HG02763 (cell line): ENCODE measurements around the gene PDE4B.
"Not testable (repeated sequence)": the region's sequence is repeated elsewhere in the genome, so short reads cannot be mapped to it uniquely, and the experiment has no call there.

Source experiments
- ATAC-seq: cut with Tn5 transposase; IDR thresholded peaks from one replicate; pipeline ENCODE4 v1.9.1; 2021; ENCODE audit warnings: mild to moderate bottlenecking, moderate library complexity; ENCODE audit not compliant: unreplicated experiment

Gene PDE4B

GRCh38 chr1:66300280-66300971 lies 507.7 kb downstream of the PDE4B start:
- no peak for ATAC-seq

- ATAC-seq: peak; percentile 79
Measured at GRCh38 chr1:66300972-66301451, 508.3 kb downstream of the PDE4B start.

DNA sequence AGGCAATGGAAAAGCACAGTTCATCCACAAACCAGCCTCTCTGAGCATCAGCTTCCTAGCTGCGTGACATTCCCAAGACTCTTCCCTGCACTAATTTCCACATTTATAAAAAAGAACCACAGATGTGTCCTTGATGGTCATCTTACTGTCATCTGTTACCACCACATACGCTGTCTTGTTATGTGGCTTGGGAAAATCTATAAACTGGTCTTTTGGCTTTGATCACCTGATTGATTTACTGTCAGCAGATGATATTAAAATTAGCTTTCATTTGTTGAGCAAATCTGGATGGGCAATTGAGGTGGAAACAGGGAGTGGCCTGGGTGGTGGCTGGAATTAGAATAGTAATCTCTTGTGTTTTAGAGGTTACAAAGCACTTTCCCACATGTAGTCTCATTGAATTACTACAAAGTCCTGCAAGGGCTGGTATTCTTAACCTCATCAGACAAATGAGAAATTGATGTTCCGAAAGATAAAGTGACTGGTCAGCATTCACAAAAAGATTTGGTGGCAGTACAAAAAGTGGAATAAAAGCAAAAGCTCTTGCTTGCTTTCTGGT lies 509.6 kb downstream of the PDE4B start:
- ATAC-seq: no peak

DNA sequence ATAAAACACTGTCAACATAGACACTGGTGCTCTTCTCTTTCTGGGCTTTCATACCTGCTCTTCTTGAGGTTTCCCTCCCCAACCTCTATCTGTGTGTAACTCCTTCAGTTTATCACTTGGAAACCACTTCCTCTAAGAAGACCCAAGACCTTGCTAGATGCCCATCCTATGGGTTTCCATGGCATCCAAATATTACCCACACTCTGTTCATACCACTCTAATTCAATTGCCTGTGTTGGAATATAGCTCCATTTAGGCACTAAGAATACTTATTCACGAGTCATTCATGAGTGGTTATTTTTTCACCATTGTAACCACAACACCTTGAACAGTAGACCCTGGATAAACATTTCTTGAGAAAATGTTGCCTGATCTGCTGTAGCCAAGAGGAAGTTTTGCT lies 510.1 kb downstream of the PDE4B start:
- no peak for ATAC-seq

DNA sequence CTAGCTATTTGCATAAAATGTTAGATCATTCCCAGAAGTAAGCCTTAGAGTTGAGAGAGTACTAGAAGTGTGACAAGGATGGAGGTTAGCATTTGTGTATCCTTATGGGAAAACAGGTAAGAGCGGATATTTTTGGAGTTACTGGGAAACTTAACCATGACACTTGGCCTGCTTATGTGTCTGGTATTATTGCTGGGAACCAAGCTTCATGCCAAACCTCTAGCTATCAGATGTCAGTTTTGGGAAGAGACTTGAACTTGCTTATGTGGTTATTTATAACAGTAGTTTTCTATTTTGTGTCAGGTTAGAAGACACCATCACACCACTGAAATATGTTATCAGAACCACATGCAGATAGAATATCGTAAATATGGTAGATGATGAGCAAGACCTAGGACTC lies 511.0 kb downstream of the PDE4B start:
- no peak for ATAC-seq

DNA sequence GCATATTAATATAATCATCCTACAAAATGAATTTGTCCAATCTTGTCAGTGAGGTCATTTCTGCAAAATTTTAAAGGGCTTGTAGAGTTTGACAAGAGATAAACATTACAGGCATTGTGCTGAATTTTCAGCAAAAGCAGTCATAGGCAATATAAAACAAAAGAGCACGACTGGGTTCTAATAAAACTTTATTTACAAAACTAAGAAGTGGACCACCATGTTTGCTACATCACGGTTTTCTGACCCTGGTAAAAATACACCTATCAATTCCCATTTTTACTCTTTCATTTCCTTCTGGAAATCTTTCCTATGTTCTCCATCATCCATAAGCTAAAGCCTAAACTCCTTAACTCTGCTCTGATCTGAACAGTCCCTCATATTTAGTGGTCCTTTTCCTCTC lies 511.4 kb downstream of the PDE4B start:
- no peak for ATAC-seq

DNA sequence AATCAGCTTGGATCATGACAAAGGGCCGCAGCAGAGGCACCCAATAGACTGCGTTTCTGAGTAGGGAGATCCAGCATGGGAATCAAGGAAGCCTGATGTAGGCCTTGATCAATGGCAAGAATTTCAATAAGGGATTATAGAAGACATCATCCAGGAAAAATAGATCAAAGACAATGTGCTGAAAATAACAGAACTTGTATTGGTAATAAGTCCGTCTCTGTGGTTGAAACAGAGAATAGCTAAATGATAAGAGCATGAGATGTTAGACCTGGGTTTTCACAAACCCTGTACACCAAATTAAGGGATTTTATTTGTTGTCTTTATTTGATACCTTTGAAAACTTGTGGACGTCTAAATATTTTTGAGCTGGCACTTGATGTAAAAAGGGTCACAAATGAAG lies 513.2 kb downstream of the PDE4B start:
- ATAC-seq: no peak

DNA sequence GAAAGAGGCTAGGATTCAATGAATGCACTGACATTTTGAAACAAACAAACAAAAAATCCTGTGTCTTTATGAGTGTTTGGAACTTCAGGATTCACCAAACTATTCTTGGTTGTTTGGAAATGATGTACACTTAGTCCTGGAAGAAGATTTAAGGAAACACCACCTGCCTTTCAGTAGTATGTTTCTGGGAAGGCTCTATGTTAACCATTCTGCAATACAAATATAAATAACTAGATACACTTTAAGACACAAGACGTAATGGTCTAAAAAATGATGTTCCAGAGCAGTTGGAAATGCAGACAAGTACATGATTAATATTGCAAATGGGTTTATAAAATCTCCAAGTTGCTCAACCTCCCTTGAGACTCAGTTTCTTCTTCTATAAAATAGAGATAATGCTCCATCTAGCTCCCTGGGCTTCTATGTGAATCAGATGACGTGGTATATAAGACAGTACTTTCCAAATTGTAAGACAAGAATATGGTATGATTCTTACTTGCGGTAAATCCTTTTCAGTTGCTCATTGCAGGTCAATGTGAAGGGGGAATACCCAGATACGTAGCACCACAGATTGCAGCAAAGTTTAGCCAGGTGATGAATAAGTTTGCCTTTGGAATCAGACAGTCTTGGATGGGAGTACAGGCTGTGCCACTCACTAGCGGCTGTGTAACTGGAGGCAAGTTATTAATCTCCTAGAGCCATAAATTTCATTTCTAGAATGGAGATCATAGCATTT lies 516.5 kb downstream of the PDE4B start:
- ATAC-seq: no peak

GRCh38 chr1:66311092-66311491 lies 518.4 kb downstream of the PDE4B start:
- no peak for ATAC-seq

GRCh38 chr1:66311628-66312027 lies 518.9 kb downstream of the PDE4B start:
- ATAC-seq: no peak

DNA sequence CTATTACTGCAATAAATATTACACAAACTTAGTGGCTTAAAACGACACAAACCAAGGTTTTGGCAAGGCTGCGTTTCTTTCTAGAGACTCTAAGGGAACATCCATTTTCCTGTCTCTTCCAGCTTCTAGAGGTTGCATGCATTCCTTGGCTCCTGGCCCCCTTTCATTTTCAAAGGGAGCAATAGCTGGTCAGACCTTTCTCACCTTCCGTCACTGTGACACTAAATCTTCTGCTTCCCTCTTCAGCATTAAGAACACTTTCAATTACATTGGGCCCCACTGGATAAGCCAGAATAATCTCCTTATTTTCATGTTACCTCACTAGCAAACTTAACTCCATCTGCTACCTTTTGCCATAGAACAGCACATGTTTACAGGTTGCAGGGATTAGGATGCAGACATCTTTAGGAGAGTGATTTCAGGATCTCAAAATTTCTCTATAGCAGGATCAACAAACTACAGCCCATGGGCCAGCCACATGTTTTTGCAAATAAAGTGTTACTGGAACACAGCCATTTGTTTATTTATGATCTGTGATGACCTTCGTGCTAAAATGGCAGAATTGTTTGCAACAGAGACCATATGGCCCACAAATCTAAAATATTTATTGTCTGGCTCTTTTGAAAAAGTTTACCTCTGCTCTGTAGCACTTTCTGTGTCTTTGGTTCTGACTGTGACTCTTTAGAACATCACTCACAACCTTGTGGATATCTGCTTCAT lies 519.7 kb downstream of the PDE4B start:
- no peak for ATAC-seq

DNA sequence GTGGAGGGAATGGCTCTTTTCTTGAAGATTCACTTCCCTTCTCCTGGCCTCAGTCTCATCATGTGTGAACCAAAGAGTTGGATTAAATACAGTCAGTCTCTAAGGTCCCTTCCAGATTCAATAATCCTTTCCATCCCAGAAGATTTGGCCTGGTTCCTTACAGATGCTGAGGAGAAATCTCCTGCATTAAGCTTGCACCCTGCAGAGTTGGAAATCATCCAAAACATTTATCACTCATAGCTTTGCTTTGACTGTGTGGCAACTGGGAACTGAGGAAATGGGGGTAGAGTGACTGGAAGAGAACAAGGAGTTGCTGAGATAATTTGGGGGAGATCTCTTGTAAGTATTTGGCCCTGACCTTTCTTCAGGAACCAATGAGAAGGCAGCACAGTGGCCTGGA lies 520.7 kb downstream of the PDE4B start:
- no peak for ATAC-seq

GRCh38 chr1:66315671-66316070 lies 523.0 kb downstream of the PDE4B start:
- ATAC-seq: no peak

- ATAC-seq: no peak
Measured at GRCh38 chr1:66316464-66317247, 524.0 kb downstream of the PDE4B start.

GRCh38 chr1:66317248-66317515 lies 524.5 kb downstream of the PDE4B start:
- no peak for ATAC-seq

- ATAC-seq: no peak
Measured at GRCh38 chr1:66320231-66320630, 527.5 kb downstream of the PDE4B start.

DNA sequence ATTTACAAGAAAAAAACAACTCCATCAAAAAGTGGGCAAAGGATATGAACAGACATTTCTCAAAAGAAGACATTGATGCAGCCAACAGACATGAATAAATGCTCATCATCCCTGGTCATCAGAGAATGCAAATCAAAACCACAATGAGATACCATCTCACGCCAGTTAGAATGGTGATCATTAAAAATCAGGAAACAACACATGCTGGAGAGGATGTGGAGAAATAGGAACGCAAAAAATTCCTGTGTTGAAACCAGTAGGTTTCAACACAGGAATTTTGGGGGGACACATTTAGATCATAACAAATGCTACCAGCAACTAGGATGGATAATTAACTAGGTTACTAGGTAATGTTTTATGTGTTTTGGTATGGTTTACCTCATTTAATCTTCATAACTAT lies 529.8 kb downstream of the PDE4B start:
- ATAC-seq: not testable (repeated sequence)

DNA sequence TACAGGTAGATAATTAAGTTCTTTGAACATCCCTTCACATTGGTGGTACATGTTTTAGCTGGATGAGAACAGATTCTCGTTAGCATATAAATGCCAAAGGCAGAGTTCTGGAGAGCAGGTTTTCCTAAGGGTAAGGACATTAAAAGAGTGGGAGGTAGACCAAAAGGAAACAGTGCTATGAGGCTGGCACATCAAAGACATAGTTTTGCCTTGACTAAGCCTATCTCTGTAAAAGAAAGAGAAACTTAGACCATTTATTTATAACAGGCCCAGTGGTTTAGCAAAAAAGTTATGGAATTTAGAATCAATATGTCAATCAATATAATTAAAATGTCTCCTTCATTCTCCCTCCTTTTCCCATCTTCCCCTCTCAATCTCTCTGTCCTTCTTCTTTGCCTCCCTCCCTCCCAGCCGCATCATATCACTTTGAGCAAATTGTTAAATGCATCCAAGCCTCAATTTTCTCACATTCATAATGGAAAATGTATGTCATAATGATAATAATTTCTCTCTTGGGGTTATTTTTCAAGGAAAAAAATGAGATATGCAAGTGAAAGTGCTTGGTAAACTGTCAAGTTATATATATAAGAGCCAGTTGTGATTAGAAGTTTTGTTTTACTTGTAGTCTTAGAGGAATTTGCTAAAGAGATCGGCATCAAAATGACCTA lies 531.4 kb downstream of the PDE4B start:
- ATAC-seq: no peak

DNA sequence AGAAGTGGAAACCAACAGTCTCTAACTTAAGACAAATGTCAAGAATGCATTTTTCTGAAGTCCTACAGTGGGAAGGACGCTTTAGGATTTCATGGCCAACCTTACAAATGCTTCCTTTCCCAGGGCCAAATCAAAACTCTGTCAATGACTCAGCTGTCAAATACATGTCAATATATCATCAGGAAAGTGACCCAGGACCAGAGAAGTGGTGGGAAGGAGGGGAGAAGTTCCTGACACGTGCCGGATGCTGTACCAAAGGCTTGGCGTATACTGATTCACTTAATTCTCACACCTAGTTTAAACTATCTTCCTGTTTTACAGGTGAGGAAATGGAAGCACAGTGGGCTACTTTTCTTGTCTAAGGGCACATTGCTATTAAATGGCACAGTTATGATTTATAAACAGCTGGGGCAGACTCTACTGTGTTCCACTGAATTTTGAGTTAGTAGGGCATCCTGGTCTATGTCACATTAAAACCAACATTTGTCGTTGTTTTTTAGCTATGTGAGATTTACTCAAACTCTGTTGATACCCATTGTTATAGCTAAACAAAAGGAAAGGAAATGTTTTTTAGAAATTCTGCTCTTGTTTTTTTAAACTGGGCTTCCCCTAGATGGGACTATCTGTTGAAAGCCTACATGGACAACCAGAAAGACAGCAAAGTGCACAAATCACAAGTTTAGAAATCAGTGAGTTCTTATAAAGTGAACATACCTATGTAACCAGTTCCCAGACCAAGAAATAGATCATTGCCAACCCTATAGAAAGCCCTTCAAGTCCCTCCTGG lies 533.1 kb downstream of the PDE4B start:
- ATAC-seq: no peak

DNA sequence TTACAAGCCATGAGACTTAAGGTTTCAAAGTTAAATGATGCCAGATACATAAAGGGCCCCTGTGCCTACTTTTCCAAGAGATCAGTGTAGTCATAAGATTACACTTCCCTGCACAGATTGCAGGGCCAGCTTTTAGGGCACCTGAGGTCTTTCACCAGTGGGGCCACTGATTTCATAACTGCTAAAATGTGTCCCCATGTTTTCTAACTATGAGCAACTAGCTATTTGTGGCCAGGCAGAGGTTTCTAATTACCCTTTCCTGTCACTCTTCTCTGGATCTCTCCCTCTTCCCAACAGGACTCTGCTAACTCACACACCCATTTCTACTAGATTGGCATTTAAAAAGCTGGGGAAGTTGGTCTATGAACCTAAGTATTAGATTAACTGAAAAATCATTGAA lies 534.2 kb downstream of the PDE4B start:
- no peak for ATAC-seq
